Nephron progenitor cell (in vitro differentiated cells): Measurements from ENCODE around the gene FSHR.

Experiments used
- DNase-seq: peaks from one replicate; pipeline ENCODE4 v3.0.0; 2021
- H3K27ac Mint-ChIP-seq: 2 replicates; pipeline ENCODE4 v1.8.0; 2021; ENCODE audit warnings: mild to moderate bottlenecking, moderate library complexity, mixed read lengths
- H3K27me3 Mint-ChIP-seq: 2 replicates; pipeline ENCODE4 v1.8.0; 2021; ENCODE audit warnings: mild to moderate bottlenecking, low read depth, mixed read lengths; ENCODE audit not compliant: poor library complexity
- H3K36me3 Mint-ChIP-seq: 2 replicates; pipeline ENCODE4 v1.8.0; 2021; ENCODE audit warnings: low read depth, mixed read lengths
- H3K4me1 Mint-ChIP-seq: 2 replicates; pipeline ENCODE4 v1.8.0; 2021; ENCODE audit warnings: mixed read lengths
- H3K4me3 Mint-ChIP-seq: 2 replicates; pipeline ENCODE4 v1.8.0; 2021; ENCODE audit warnings: mild to moderate bottlenecking, moderate library complexity, mixed read lengths
- H3K9me3 Mint-ChIP-seq: 2 replicates; pipeline ENCODE4 v1.8.0; 2021; ENCODE audit warnings: mild to moderate bottlenecking, moderate library complexity, mixed read lengths
- TF ChIP-seq, protein P1 (sequence below): fragments of 200-600 bp; sonication (generic); IDR thresholded peaks from 2 replicates; pipeline ENCODE4 v1.5.0; 2021; ENCODE audit warnings: antibody characterized with exemption

The FSHR gene

DNA sequence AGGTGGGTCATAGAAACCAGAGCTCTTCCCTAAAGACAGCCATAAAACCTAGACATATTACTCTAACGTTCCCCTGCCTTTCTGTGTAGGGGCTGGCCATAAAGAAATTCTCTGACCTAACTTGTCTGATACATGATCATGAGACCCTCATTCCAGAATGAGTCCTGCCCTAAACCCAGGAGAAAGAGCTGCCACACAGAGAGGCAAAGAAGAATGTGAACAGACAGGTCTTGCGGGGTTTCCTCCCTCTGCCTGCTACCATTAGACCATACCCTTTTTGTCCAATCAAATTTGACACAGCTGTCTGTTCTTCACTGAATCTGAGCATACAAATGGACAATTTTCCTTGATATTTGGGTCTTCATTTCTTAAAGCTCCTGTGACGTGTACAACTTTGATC, 200.0 kb downstream of the FSHR start:
- Mint-ChIP-seq H3K4me1 (no peaks in the 10 kb centered on the region), H3K27me3 (no peaks in the 10 kb centered on the region), H3K36me3 (no peaks in the 10 kb centered on the region), H3K9me3 (no peaks in the 10 kb centered on the region), H3K4me3 (no peak overlapping the region), H3K27ac (no peak overlapping the region)
- TF ChIP-seq, protein P1, sequence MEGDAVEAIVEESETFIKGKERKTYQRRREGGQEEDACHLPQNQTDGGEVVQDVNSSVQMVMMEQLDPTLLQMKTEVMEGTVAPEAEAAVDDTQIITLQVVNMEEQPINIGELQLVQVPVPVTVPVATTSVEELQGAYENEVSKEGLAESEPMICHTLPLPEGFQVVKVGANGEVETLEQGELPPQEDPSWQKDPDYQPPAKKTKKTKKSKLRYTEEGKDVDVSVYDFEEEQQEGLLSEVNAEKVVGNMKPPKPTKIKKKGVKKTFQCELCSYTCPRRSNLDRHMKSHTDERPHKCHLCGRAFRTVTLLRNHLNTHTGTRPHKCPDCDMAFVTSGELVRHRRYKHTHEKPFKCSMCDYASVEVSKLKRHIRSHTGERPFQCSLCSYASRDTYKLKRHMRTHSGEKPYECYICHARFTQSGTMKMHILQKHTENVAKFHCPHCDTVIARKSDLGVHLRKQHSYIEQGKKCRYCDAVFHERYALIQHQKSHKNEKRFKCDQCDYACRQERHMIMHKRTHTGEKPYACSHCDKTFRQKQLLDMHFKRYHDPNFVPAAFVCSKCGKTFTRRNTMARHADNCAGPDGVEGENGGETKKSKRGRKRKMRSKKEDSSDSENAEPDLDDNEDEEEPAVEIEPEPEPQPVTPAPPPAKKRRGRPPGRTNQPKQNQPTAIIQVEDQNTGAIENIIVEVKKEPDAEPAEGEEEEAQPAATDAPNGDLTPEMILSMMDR, result no peak
- DNase-seq, result no peak

DNA sequence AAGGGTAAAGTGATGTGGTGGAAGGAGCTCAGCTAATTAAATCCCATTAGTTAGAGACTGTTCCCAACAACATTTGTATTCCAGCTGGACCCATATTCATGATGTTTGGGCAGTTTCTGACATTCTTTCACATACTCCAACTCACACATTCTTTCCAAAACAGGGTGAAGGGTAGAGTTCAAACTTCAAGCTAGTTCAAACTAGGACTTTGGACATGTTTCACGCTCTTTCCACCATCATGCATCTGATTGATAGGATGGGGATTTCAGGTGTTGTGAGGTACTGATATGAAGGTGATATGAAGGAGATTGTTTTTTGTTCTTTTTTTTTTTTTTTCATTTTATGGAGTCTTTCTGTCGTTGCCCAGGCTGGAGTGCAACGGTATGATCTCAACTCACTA, 201.7 kb downstream of the FSHR start:
- H3K4me3 Mint-ChIP-seq, result no peak overlapping the region
- H3K9me3 Mint-ChIP-seq, result no peaks in the 10 kb centered on the region

DNA sequence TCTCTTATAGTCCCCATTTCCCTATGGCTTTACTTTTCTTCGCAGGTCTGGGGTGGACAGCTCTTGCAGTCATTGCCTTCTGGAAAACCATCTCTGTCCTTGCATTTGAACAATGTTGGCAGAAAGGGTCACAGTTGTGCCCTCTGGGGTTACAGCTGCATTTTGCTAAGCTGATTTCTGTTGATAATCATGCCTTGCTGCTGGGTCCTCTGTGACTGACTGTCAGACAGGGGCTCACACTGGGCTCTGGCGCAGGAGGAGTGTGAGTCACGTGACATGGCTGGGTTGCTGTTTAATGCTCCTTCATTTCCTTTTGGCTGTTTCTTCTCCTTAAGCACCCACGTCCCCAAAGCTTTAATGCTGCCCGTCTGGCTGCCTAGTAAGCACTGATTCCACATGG, 202.2 kb downstream of the FSHR start:
- no peaks in the 10 kb centered on the region for H3K9me3 Mint-ChIP-seq
- no peaks in the 10 kb centered on the region for H3K4me1 Mint-ChIP-seq
- no peaks in the 10 kb centered on the region for H3K27me3 Mint-ChIP-seq
- H3K27ac Mint-ChIP-seq, result peak overlapping the region; percentile 87
- no peaks in the 10 kb centered on the region for H3K36me3 Mint-ChIP-seq
- no peak for DNase-seq
- H3K4me3 Mint-ChIP-seq, result no peak overlapping the region
- TF ChIP-seq, protein P1, result no peak

More for the DNA sequence above, 201.7 kb downstream of the FSHR start:
- Mint-ChIP-seq H3K36me3 (no peaks in the 10 kb centered on the region), H3K27ac (peak overlapping the region; percentile 87), H3K27me3 (no peaks in the 10 kb centered on the region), H3K4me1 (no peaks in the 10 kb centered on the region)
- TF ChIP-seq, protein P1, result no peak
- DNase-seq, result no peak

DNA sequence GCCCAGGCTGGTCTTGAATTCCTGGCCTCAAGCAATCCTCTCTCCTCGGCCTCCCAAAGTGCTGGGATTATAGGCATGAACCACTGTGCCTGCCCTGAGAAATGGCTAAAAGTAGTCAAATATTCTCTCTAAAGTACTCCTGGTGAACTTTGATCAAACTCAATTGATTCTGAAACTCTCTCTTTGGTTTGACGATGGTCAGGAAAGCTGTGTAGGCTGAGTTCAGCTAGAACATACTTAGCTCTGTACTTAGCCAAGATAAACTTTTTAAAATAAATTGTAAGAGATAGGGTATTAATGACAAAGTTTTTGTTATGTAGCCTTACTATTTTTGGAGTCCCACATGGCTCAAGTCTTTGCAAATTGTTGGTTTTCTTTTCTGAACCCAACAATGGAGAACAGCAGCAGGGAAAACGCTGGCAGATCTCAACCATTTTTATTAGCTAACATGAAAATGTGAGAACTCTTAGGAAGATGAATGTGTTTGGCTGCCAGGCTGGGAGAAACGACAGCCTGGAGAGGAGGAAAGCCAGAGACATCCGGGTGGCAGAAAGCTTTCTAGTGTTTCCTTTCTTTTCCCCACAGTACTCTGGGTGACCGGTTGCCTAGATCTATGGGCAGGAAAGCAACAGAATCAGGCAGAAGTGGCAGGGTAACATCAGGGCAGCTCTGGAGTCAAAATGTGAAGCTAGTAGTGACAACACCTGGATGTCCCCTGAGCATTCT, 205.8 kb downstream of the FSHR start:
- Mint-ChIP-seq H3K27me3 (no peaks in the 10 kb centered on the region), H3K27ac (no peak overlapping the region), H3K4me3 (no peak overlapping the region), H3K36me3 (no peaks in the 10 kb centered on the region), H3K4me1 (no peaks in the 10 kb centered on the region), H3K9me3 (no peaks in the 10 kb centered on the region)
- TF ChIP-seq, protein P1, result no peak
- DNase-seq, result no peak

DNA sequence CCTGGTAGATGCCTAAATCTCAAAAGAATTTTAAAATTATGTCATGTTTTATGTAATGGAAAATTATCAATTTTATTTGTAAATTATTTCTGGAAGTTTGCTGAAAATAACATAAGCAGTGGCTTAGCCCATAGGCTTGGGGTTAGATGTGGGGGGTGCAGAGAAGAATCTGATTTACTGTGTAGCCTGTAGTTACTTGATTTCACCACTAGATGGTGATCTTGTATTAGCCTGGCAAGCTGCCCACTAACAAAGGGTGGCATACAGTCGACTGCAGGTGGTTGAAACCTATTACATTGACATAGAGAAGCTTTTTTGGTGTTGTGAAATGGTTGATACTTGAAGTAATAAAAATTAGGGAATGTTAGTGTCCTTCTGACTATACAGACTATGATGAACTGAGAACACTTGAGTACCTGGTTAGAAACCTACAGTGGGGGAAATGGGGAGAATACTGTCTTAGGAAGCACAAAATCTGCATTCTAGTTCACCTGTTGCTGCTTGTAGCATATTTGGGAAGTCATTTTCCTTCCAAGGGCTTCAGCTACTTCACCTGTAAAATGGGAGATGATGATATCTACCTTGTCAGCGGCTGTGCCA, 207.8 kb downstream of the FSHR start:
- H3K36me3 Mint-ChIP-seq, result no peaks in the 10 kb centered on the region
- H3K27me3 Mint-ChIP-seq, result no peaks in the 10 kb centered on the region

More for the DNA sequence above, 207.8 kb downstream of the FSHR start:
- H3K4me3 Mint-ChIP-seq, result no peak overlapping the region
- peak; percentile 29 for DNase-seq
- TF ChIP-seq, protein P1, result peak; percentile 98
- H3K9me3 Mint-ChIP-seq, result no peaks in the 10 kb centered on the region
- H3K27ac Mint-ChIP-seq, result no peak overlapping the region
- no peaks in the 10 kb centered on the region for H3K4me1 Mint-ChIP-seq
